MM.1S (cell line): ENCODE data around the gene ANO10.

Experiments used
- DNase-seq: peaks from one replicate; pipeline ENCODE4 v3.0.0-alpha.2; 2015
- H2AFZ ChIP-seq: fragments of 300-600 bp; sonication (generic); 2 replicates; pipeline ENCODE4 v1.6.0; 2016; ENCODE audit warnings: antibody characterized with exemption, low read length
- H3F3A ChIP-seq: fragments of 300-600 bp; sonication (generic); 2 replicates; pipeline ENCODE4 v1.6.1; 2016; ENCODE audit warnings: mild to moderate bottlenecking, antibody characterized with exemption, low read length, moderate library complexity, mixed read lengths; ENCODE audit not compliant: insufficient read depth
- H3K27ac ChIP-seq: fragments of 300-600 bp; sonication (generic); 2 replicates; pipeline ENCODE4 v1.5.1; 2016; ENCODE audit warnings: mild to moderate bottlenecking, low read length
- H3K27me3 ChIP-seq: fragments of 300-600 bp; sonication (generic); replicated peaks from 2 replicates; pipeline ENCODE4 v1.6.0; 2016; ENCODE audit warnings: low read length; ENCODE audit not compliant: insufficient read depth
- H3K36me3 ChIP-seq: fragments of 300-600 bp; sonication (generic); replicated peaks from 2 replicates; pipeline ENCODE4 v1.6.1; 2016; ENCODE audit warnings: mild to moderate bottlenecking, low read length, mixed read lengths; ENCODE audit not compliant: insufficient read depth
- H3K4me1 ChIP-seq: fragments of 300-600 bp; sonication (generic); 2 replicates; pipeline ENCODE4 v1.6.1; 2016; ENCODE audit warnings: low read length, mixed read lengths
- H3K4me2 ChIP-seq: fragments of 300-600 bp; sonication (generic); 2 replicates; pipeline ENCODE4 v1.6.0; 2016; ENCODE audit warnings: low read depth, low read length
- H3K4me3 ChIP-seq: fragments of 300-600 bp; sonication (generic); 2 replicates; pipeline ENCODE4 v1.5.1; 2016; ENCODE audit warnings: low read length, mixed read lengths
- H3K79me2 ChIP-seq: fragments of 300-600 bp; sonication (generic); 2 replicates; pipeline ENCODE4 v1.6.1; 2016; ENCODE audit warnings: mixed run types, low read length, mixed read lengths
- H3K9ac ChIP-seq: fragments of 300-600 bp; sonication (generic); 2 replicates; pipeline ENCODE4 v1.6.1; 2016; ENCODE audit warnings: low read length, mixed read lengths
- H3K9me2 ChIP-seq: fragments of 300-600 bp; sonication (generic); replicated peaks from 2 replicates; pipeline ENCODE4 v1.6.1; 2016; ENCODE audit warnings: mild to moderate bottlenecking, low read length, mixed read lengths; ENCODE audit not compliant: insufficient read depth
- H3K9me3 ChIP-seq: fragments of 300-600 bp; sonication (generic); replicated peaks from 2 replicates; pipeline ENCODE4 v1.6.1; 2016; ENCODE audit warnings: mild to moderate bottlenecking, low read length, mixed read lengths; ENCODE audit not compliant: insufficient read depth
- H4K20me1 ChIP-seq: fragments of 300-600 bp; sonication (generic); 2 replicates; pipeline ENCODE4 v1.6.1; 2016; ENCODE audit warnings: mild to moderate bottlenecking, low read length, moderate library complexity, mixed read lengths; ENCODE audit not compliant: insufficient read depth
- CTCF ChIP-seq: fragments of 300-600 bp; sonication (generic); IDR thresholded peaks from 2 replicates; pipeline ENCODE4 v1.5.1; 2016; ENCODE audit warnings: antibody characterized with exemption, low read length, mixed read lengths
- EZH2 ChIP-seq: fragments of 300-600 bp; sonication (generic); optimal IDR thresholded peaks from 2 replicates; pipeline ENCODE3; 2017; ENCODE audit warnings: low read depth, mild to moderate bottlenecking, antibody characterized with exemption, low read length, mixed read lengths
- EZH2phosphoT487 ChIP-seq: fragments of 300-600 bp; sonication (generic); IDR thresholded peaks from 2 replicates; pipeline ENCODE4 v1.6.1; 2018; ENCODE audit warnings: antibody characterized with exemption, low read length

Gene ANO10

DNA sequence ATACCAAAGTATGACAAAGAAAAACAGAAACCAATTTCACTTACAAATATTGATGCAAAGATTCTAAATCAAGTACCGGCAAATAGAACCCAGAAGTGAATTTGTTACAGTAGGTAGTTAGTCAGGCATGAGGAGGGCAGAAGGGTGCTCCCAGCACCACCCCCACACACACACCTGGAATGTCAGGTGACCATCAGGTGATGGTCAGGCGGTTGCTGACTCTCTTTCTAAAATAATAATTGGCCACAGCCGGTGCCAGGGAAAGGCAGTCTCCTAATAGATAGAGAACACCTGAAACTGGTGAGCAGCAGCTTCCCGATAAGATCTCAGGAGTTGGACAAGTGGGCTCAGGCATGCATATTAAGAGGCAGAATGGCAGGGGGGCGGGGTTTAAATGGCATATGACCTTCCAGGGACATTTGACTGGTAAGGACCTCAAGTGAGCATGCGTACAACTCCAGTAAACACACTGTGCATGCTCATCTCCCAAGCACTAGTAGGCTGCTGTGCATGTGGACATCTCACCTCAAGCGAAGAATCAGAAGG lies 131.1 kb downstream of the ANO10 start:
- DNase-seq = no peak
- Histone ChIP-seq H3K9me2 (no peaks in the 10 kb centered on the region), H3F3A (no peaks in the 10 kb centered on the region), H3K4me1 (no peaks in the 10 kb centered on the region), H3K9ac (no peak overlapping the region), H3K36me3 (no peaks in the 10 kb centered on the region), H3K27ac (no peak overlapping the region), H3K27me3 (no peaks in the 10 kb centered on the region), H3K79me2 (no peaks in the 10 kb centered on the region), H3K9me3 (no peaks in the 10 kb centered on the region), H3K4me2 (no peak overlapping the region), H4K20me1 (no peaks in the 10 kb centered on the region), H2AFZ (no peak overlapping the region), H3K4me3 (no peak overlapping the region)
- TF ChIP-seq EZH2 (no peak), EZH2phosphoT487 (no peak), CTCF (no peak)

GRCh38 chr3:43489930-43490329 lies 131.9 kb downstream of the ANO10 start:
- Histone ChIP-seq H3F3A (no peaks in the 10 kb centered on the region), H3K4me1 (no peaks in the 10 kb centered on the region), H3K9ac (no peak overlapping the region), H3K27me3 (no peaks in the 10 kb centered on the region), H3K4me3 (no peak overlapping the region), H3K79me2 (no peaks in the 10 kb centered on the region), H4K20me1 (no peaks in the 10 kb centered on the region), H3K4me2 (no peak overlapping the region), H3K27ac (no peak overlapping the region), H3K9me2 (no peaks in the 10 kb centered on the region), H3K36me3 (no peaks in the 10 kb centered on the region), H3K9me3 (no peaks in the 10 kb centered on the region), H2AFZ (no peak overlapping the region)
- no peak for DNase-seq
- TF ChIP-seq EZH2phosphoT487 (no peak), CTCF (no peak), EZH2 (no peak)

DNA sequence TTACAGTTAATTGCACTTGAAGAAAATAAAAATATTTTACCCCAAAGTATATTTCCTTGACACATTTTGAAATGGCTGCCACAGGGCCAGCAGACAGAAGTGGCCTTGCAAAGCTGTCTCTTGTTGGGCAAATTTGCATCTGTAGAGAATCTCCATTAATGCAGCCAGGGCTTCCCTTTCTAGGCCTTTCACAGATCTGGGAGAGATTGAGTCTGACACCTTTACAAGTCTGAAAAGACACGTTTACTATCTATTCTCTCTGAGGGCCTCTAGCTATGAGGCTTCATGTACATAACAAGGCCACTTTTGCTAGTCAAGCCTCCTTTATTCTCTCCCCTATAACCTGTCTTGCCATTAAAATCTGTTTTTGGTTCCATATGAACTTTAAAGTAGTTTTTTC lies 135.9 kb downstream of the ANO10 start:
- no peaks in the 10 kb centered on the region for H3K9me2 ChIP-seq
- no peak for DNase-seq
- H4K20me1 ChIP-seq = no peaks in the 10 kb centered on the region
- no peaks in the 10 kb centered on the region for H3K27me3 ChIP-seq
- no peaks in the 10 kb centered on the region for H3K4me1 ChIP-seq
- no peak overlapping the region for H3K9ac ChIP-seq
- TF ChIP-seq EZH2 (no peak), EZH2phosphoT487 (no peak), CTCF (no peak)
- H3K36me3 ChIP-seq = no peaks in the 10 kb centered on the region
- no peak overlapping the region for H3K4me3 ChIP-seq
- H3K27ac ChIP-seq = no peak overlapping the region
- H2AFZ ChIP-seq = no peak overlapping the region
- H3F3A ChIP-seq = no peaks in the 10 kb centered on the region
- H3K9me3 ChIP-seq = no peaks in the 10 kb centered on the region
- H3K4me2 ChIP-seq = no peak overlapping the region
- no peaks in the 10 kb centered on the region for H3K79me2 ChIP-seq
